GM19463 (cell line): ENCODE results near the gene TMEM14A.
"Not testable (repeated sequence)": the region's sequence is repeated elsewhere in the genome, so short reads cannot be mapped to it uniquely, and the experiment has no call there.

Source experiments
- ATAC-seq: cut with Tn5 transposase; IDR thresholded peaks from one replicate; pipeline ENCODE4 v1.9.1; 2021; ENCODE audit warnings: mild to moderate bottlenecking, moderate library complexity; ENCODE audit not compliant: unreplicated experiment

TMEM14A gene

DNA sequence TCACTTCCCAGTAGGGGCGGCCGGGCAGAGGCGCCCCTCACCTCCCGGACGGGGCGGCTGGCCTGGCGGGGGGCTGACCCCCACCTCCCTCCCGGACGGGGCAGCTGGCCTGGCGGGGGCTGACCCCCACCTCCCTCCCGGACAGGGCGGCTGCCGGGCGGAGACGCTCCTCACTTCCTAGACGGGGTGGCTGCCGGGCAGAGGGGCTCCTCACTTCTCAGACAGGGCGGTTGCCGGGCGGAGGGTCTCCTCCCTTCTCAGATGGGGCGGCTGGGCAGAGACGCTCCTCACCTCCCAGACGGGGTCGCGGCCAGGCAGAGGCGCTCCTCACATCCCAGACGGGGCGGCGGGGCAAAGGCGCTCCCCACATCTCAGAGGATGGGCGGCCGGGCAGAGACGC is 15.0 kb upstream of the TMEM14A start:
- not testable (repeated sequence) for ATAC-seq

GRCh38 chr6:52657870-52658269 is 13.0 kb upstream of the TMEM14A start:
- no peak for ATAC-seq

GRCh38 chr6:52661551-52661950 is 9.4 kb upstream of the TMEM14A start:
- ATAC-seq = no peak

DNA sequence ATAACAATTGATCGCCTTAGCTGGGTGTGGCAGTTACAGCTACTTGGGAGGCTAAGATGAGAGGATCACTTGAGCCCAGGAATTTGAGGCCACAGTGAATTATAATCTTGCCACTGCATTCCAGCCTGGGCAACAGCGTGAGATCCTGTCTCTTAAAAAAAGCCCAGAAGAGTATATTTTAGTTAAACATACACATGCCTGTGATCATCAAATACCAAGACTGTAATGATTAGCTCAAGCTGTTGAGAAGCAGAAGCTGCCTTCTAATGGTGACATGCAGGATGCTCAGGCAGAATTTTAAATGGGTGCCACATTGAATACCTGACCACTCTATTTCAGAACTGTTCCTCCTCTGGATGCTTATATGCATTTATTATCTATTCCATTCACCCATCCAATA is 8.9 kb upstream of the TMEM14A start:
- ATAC-seq = no peak

DNA sequence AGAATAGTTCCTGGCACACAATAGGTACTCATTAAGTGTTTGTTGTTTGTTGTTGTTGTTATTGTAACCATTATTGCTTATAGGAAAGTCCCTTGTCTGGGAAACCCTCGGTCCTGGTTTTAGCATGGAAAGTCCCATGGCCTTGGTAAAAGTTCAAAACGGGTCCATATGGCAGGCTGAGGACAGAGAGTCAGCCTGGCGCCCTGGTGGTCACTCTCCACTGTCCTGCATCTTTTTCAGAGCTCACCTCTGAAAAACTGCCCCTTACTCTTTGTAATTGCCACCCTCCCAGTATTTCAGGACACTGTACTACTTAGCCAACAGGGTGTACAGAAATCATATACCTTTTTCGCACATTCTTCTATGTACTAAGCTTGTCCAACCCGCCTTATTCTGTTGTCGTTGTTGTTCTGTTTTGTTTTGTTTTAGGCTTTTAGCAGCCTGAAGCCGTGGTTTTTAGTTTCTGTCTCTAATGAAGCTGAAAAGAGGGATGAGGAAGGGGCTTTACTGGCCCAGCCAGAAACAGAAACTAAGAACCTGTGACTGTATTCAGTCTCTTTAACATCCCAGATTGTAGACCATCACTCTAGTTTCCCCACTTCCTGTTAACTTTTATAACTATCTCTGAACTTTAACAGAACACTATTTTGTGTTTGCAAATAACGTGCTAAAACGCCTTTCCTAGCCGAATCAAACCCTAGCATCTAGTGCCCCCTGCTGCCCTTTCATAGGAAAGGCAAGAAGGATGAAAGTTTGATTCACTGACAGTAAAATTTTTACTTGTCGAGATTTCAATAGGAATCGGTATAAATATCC is 7.6 kb upstream of the TMEM14A start:
- ATAC-seq = peak; percentile 26

DNA sequence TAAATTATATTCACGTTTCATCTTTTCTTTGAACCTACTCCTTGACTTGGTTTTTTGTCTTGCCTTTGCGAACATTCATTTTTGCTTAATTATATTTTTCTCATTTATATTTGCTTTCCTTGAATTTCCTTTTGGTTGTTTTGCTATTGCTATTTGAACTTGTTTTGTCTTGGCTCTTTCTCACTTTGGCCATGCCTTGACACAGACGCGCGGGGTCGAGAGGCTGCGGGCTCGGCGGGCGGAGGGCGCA is 7.1 kb upstream of the TMEM14A start:
- ATAC-seq = no peak

DNA sequence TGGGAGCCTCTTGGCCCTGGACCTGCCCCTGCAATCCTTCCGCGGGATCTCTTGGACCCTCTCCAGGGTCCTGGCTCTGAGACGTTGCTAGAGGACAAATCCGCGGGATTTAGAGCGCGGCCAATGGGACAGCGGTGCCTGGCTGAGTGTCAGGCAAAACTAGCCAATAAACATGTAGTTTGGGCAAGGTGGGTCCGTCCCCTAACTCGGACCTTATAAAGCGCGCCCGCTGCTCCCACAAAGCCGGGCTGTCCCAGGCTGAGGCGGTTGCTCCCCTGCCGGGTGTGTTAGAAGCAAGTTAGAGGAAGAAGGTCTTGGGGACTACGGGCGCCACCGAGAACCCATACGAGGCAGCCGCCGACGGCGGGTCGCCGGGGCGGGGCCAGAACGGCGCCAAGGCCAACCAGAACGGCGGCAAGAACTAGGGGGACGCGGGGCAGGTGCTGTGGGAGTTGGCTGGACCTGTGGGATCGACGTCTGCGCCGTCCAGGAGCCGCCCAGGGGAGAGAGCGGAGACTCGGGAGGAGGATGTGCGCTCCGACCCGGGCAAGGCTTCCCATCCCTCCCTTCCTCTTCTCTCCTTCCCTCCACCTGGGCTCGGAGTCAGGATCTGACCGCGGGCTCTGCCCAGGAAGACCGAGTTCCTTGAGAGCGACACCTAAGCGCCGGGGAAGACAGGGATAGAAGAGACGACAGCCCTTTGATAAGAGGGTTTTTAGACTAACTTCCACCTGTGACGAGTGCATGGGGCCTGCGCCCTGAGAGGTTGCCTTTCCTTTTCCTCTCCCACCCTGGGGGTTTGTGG is 6.5 kb upstream of the TMEM14A start:
- ATAC-seq = peak; percentile 87

DNA sequence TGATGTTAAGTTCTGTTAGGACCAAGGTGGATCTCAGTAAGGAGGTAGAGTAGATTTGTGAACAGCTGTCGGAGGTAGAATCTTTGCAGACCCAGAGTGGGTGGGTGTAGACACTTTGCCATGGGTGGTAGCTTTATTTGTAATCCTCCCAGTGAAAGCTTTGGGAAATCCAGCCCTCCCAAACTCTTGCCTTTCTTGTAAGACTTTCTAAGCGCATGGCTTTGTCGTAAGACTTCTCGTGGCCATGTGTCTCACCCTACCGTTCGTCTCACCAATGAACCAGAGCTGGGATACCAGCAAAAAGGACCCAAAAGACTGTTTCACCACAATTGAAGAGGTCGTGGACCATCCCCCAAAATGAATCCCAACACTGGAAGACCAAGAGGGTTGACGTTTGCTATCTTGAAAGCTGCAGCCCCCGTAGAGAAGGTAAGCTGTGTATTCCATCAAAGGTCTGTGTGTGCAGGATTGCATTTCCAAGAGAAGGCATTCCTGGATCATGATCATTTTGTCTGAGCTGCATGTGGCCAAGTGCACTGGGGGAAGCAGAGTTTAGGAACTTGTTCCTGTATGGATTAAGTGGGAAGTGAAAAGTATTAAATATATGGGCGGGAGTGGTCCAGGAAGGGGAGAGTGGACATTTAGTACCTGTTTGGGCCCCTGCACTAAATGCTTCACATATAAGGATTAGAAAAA is 5.8 kb upstream of the TMEM14A start:
- ATAC-seq = no peak

DNA sequence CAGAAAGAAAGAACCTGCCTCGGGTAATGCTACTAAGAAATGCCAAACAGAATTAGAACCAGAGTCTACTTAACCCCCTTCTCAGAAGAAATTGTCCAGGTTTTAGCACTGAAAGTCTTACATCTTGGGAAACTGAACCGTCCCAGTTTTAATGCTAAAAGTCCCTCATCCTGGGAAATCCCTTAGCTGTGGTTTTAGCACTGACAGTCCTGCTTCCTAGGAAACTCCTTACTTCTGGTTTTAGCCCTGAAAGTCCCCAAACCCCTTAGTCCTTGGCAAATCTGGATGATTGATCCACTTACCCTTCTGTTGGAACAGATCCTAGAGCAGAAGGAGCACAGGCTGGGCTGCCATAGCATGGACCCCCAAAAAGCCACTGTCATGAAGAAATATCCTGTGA is 4.8 kb upstream of the TMEM14A start:
- ATAC-seq = no peak

GRCh38 chr6:52666523-52666922 is 4.4 kb upstream of the TMEM14A start:
- no peak for ATAC-seq

GRCh38 chr6:52667572-52667971 is 3.3 kb upstream of the TMEM14A start:
- no peak for ATAC-seq

DNA sequence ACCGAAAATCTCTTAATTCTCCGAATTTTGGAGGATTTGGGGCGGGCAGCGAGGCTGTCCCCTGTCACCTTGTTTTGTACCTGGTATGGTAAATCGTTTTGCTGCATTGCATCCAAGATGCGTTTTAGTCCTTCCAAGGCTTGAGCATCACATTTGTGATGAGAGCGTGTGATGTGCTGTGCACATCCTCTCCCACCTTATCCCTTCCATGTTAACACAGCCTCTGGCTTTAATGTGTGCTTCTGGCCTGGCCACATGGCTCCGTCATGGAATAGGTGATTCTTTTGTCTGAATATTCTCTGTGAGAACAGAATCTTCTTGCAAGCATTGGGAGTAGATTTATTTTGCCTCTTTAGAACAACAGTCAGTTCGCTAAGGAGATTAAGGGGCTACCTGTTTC is 763 bp downstream of the TMEM14A start:
- ATAC-seq = no peak

GRCh38 chr6:52672412-52673025 is 1.6 kb downstream of the TMEM14A start:
- no peak for ATAC-seq

- ATAC-seq = no peak
These were observed 3.8 kb downstream of the TMEM14A start for GRCh38 chr6:52674666-52675065.

- no peak for ATAC-seq
These were observed 4.5 kb downstream of the TMEM14A start for GRCh38 chr6:52675372-52675771.

GRCh38 chr6:52676631-52677030 is 5.7 kb downstream of the TMEM14A start:
- ATAC-seq = not testable (repeated sequence)

DNA sequence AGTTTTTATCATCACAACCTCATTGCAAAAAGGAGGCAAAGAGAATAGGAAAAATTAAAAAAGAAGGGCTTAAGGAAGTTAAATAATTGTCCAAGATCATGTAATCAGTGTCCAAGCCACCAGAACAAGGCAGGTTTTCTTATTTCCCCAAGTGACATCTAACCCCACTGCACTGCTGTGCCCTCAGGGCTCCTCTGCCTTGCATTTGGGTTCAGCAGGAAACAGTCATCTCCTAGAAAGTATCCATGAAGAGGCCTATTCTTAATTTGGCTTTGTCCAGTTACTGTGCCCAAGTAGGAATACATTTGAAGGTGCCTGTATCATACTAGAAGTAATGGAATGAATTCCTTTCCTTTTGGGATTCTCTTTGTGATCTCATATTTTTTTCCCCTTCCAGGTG is 10.5 kb downstream of the TMEM14A start:
- no peak for ATAC-seq

DNA sequence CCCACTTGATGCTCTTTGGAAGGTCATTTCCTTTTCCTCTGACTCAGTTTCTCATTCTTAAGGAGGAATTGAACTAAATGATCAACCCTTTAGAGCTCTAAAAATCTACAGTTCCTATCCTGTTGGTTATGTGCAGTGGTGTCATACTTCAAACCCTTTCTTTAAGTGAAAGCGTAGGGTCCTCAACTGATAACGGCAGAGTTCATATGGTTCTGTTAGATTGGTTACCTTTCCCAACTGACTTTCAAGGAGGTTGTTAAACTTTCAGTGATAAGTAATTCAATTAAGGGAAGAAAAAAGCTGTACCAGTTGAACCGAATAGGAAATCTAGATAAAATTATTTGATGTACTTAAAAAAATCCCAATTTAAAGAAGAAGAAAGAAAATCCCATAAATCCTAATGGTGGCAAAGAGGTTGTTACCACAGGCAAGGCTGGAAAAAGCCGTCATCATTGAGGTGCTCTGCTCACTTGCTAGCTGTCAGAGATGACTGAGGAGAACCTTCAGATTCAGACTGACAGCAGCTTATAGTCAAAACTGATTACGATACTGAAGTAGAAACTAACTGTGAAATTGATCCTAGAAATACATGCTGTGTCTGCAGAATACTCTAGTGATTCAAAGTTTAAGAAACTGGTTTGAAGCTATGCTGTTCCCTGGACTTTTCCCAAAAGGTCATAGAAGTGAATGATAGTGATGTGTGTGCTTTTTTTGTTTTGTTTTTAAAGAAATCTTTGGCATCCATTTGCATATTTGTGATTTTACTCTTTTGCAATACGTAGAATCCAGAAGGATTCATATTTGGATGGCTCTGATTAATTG is 16.2 kb downstream of the TMEM14A start:
- ATAC-seq = no peak

- no peak for ATAC-seq
These were observed 18.9 kb downstream of the TMEM14A start for GRCh38 chr6:52689857-52690256.

DNA sequence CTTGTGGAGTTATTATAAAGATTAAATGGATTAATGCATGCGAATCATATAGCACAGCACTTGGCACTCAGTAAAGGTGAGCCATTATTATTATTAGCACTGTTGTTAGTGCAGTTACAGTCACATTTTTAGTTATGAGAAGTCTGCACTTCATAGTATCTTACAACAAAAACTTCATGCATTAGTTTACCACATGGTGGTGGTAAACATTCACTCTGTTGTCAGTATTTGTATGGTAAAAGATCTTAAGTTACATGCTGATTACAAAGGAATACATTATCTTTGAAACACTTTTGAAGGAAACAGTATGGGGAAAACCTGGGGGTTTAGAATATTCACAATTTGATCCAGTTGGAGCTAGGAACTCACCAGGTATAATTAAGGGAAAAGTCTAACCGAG is 20.8 kb downstream of the TMEM14A start:
- ATAC-seq = no peak

- ATAC-seq = no peak
These were observed 22.9 kb downstream of the TMEM14A start for GRCh38 chr6:52693773-52694172.
